BE2C (cell line): ENCODE data around the gene HTATSF1. TPM values are rescaled to one million over a fixed set of nuclear protein-coding genes. Genes with fewer than 3 reads are reported as not detected.

Source experiments
- DNase-seq: peaks from one replicate; pipeline ENCODE4 v3.0.0-alpha.2; 2020
- H3K27me3 ChIP-seq: fragments of 250-450 bp; sonication (Bioruptor Pico); 2 replicates; pipeline ENCODE4 v1.5.1; 2020; ENCODE audit warnings: mild to moderate bottlenecking
- H3K36me3 ChIP-seq: fragments of 250-450 bp; sonication (Bioruptor Pico); 2 replicates; pipeline ENCODE4 v1.5.1; 2020; ENCODE audit warnings: mild to moderate bottlenecking
- H3K4me1 ChIP-seq: fragments of 250-450 bp; sonication (Bioruptor Pico); 2 replicates; pipeline ENCODE4 v1.5.1; 2020
- H3K4me3 ChIP-seq: 2 replicates; pipeline ENCODE4 v1.5.1; 2011; ENCODE audit warnings: low read depth, low read length
- H3K9me3 ChIP-seq: fragments of 250-450 bp; sonication (Bioruptor Pico); 2 replicates; pipeline ENCODE4 v1.5.1; 2020
- CTCF ChIP-seq: IDR thresholded peaks from 2 replicates; pipeline ENCODE4 v1.5.1; 2012; ENCODE audit warnings: mild to moderate bottlenecking, low read depth, low read length
- polyA plus RNA-seq: library from polyadenylated mRNA; unstranded; fragments of >200 nt; gene quantifications from one replicate; pipeline ENCODE4 v1.2.1, GENCODE V29; 2012; ENCODE audit warnings: low read depth, missing spikeins; ENCODE audit not compliant: insufficient read length, insufficient read depth

The HTATSF1 gene, protein sequence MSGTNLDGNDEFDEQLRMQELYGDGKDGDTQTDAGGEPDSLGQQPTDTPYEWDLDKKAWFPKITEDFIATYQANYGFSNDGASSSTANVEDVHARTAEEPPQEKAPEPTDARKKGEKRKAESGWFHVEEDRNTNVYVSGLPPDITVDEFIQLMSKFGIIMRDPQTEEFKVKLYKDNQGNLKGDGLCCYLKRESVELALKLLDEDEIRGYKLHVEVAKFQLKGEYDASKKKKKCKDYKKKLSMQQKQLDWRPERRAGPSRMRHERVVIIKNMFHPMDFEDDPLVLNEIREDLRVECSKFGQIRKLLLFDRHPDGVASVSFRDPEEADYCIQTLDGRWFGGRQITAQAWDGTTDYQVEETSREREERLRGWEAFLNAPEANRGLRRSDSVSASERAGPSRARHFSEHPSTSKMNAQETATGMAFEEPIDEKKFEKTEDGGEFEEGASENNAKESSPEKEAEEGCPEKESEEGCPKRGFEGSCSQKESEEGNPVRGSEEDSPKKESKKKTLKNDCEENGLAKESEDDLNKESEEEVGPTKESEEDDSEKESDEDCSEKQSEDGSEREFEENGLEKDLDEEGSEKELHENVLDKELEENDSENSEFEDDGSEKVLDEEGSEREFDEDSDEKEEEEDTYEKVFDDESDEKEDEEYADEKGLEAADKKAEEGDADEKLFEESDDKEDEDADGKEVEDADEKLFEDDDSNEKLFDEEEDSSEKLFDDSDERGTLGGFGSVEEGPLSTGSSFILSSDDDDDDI
- 58.1 TPM for polyA plus RNA-seq

DNA sequence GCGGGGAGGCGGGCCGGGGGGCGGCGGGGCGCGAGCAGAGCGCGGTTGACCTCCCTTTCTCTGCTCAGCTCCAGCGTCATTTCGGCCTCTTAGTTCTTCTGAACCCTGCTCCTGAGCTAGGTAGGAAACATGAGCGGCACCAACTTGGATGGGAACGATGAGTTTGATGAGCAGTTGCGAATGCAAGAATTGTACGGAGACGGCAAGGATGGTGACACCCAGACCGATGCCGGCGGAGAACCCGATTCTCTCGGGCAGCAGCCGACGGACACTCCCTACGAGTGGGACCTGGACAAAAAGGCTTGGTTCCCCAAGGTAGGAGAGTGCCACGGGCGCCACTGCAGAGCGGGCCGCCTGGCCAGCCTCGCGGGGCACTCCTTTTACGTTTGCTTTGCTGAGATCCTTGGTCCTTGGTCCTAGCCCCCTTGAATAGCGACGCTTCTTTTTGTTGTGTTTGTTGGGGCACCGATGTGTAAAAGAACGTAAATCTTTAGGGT is at the start of gene HTATSF1:
Gene HTATSF1 (plus strand): TSS at position 37 of the 497 bp plus-strand sequence. CDS start 93 bp downstream, at position 130.
- peak; percentile 13 for DNase-seq
- Histone ChIP-seq H3K4me3 (peak within 1 kb of the TSS; percentile 85), H3K36me3 (peaks cover 19% of the 10 kb centered on the region), H3K9me3 (no peaks in the 10 kb centered on the region), H3K27me3 (no peaks in the 10 kb centered on the region), H3K4me1 (no peaks in the 10 kb centered on the region)
- no peak for TF ChIP-seq CTCF

GRCh38 chrX:136447968-136448367 is 49.4 kb upstream of the HTATSF1 start:
- H3K4me3 ChIP-seq: no peak overlapping the region
- no peaks in the 10 kb centered on the region for H3K4me1 ChIP-seq
- H3K9me3 ChIP-seq: no peaks in the 10 kb centered on the region
- no peak for DNase-seq
- no peak for TF ChIP-seq CTCF
- H3K36me3 ChIP-seq: no peaks in the 10 kb centered on the region
- H3K27me3 ChIP-seq: no peaks in the 10 kb centered on the region

- Histone ChIP-seq H3K4me1 (no peaks in the 10 kb centered on the region), H3K27me3 (no peaks in the 10 kb centered on the region), H3K4me3 (no peak overlapping the region), H3K9me3 (no peaks in the 10 kb centered on the region), H3K36me3 (no peaks in the 10 kb centered on the region)
- DNase-seq: no peak
- no peak for TF ChIP-seq CTCF
These were observed 47.2 kb upstream of the HTATSF1 start for GRCh38 chrX:136450050-136450830.

DNA sequence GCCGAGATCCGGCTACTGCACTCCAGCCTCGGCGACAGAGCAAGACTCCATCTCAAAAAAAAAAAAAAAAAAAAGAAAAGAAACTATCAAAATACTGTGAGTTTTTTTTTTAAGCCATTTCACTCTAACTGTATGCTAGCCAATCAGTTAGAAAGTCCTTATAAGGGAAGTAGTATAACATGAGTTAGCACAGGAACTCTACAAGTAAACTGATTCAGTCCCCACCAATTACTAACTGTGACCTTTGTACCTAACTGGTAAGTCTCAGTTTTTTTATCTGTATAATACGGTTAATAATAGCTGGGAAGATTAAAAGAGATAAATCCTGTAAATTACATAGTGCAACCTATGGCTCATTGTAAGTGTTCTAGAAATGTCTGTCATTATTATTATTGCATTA is 44.8 kb upstream of the HTATSF1 start:
- no peak for TF ChIP-seq CTCF

GRCh38 chrX:136453114-136453513 is 44.3 kb upstream of the HTATSF1 start:
- no peak for DNase-seq
- no peaks in the 10 kb centered on the region for H3K9me3 ChIP-seq
- no peaks in the 10 kb centered on the region for H3K27me3 ChIP-seq
- no peak overlapping the region for H3K4me3 ChIP-seq
- no peaks in the 10 kb centered on the region for H3K36me3 ChIP-seq
- no peak for TF ChIP-seq CTCF
- no peaks in the 10 kb centered on the region for H3K4me1 ChIP-seq

More for the DNA sequence above, 44.8 kb upstream of the HTATSF1 start:
- Histone ChIP-seq H3K9me3 (no peaks in the 10 kb centered on the region), H3K4me1 (no peaks in the 10 kb centered on the region), H3K27me3 (no peaks in the 10 kb centered on the region), H3K36me3 (no peaks in the 10 kb centered on the region), H3K4me3 (no peak overlapping the region)
- DNase-seq: no peak
